GM21390 (cell line): ENCODE measurements around the gene SYNE3.
"Not testable (repeated sequence)": the region's sequence is repeated elsewhere in the genome, so short reads cannot be mapped to it uniquely, and the experiment has no call there.

Source experiments
- ATAC-seq: cut with Tn5 transposase; IDR thresholded peaks from one replicate; pipeline ENCODE4 v1.9.1; 2021; ENCODE audit not compliant: unreplicated experiment

The SYNE3 gene

GRCh38 chr14:95526483-95527386 lies 10.3 kb upstream of the SYNE3 start:
- no peak for ATAC-seq

GRCh38 chr14:95525999-95526398 lies 9.5 kb upstream of the SYNE3 start:
- no peak for ATAC-seq

- ATAC-seq = no peak
These were observed 8.5 kb upstream of the SYNE3 start for GRCh38 chr14:95524706-95525512.

- no peak for ATAC-seq
These were observed 7.5 kb upstream of the SYNE3 start for GRCh38 chr14:95523815-95524448.

GRCh38 chr14:95523051-95523814 lies 6.8 kb upstream of the SYNE3 start:
- ATAC-seq = no peak

GRCh38 chr14:95522556-95522955 lies 6.1 kb upstream of the SYNE3 start:
- ATAC-seq = no peak

GRCh38 chr14:95522116-95522515 lies 5.7 kb upstream of the SYNE3 start:
- no peak for ATAC-seq

GRCh38 chr14:95521001-95521400 lies 4.6 kb upstream of the SYNE3 start:
- ATAC-seq = no peak

- ATAC-seq = no peak
These were observed 3.9 kb upstream of the SYNE3 start for GRCh38 chr14:95520346-95520745.

GRCh38 chr14:95519699-95520098 lies 3.2 kb upstream of the SYNE3 start:
- ATAC-seq = no peak

- peak; percentile 20 for ATAC-seq
These were observed 1.7 kb upstream of the SYNE3 start for GRCh38 chr14:95518045-95518751.

- ATAC-seq = peak; percentile 78
These were observed 576 bp downstream of the SYNE3 start for GRCh38 chr14:95515596-95516552.

GRCh38 chr14:95515080-95515489 lies 1.4 kb downstream of the SYNE3 start:
- no peak for ATAC-seq

- ATAC-seq = no peak
These were observed 2.0 kb downstream of the SYNE3 start for GRCh38 chr14:95514131-95515079.

GRCh38 chr14:95513291-95513690 lies 3.2 kb downstream of the SYNE3 start:
- no peak for ATAC-seq

GRCh38 chr14:95511687-95512086 lies 4.8 kb downstream of the SYNE3 start:
- ATAC-seq = no peak

- ATAC-seq = no peak
These were observed 5.6 kb downstream of the SYNE3 start for GRCh38 chr14:95510804-95511203.

- not testable (repeated sequence) for ATAC-seq
These were observed 6.1 kb downstream of the SYNE3 start for GRCh38 chr14:95510344-95510743.
